H1 (cell line): Measurements from ENCODE around the gene FAM171A1. TPM values are rescaled to one million over a fixed set of nuclear protein-coding genes. Genes with fewer than 3 reads are reported as not detected.

Experiments
- polyA plus RNA-seq, 7 experiments: library from polyadenylated mRNA; depleted of rRNA in 3 of 7; stranded (reverse) in 5 of 7; unstranded in 2 of 7; fragments of >200 nt in 5 of 7; fragments of 200-250 nt in 2 of 7; gene quantifications; 1 replicate in 5 of 7; 2 replicates in 1 of 7; 4 replicates in 1 of 7; pipeline versions ENCODE4 v1.2.1 to v1.2.3, GENCODE V29; 2011 to 2013; ENCODE audit warnings: missing spikeins in 2 of 7, mixed read lengths in 2 of 7
- total RNA-seq: library from RNA; stranded (reverse); fragmentation: NEBNext Ultra II Directional; extraction: Animal tissue kit (Norgen Biotek cat#: 25700); gene quantifications from 2 replicates; pipeline ENCODE4 v1.2.1, GENCODE V29; 2021
- TF ChIP-seq, protein P1 (sequence below): fragments of 300-600 bp; sonication (generic); IDR thresholded peaks from 2 replicates; pipeline ENCODE4 v1.7.1; 2012; ENCODE audit warnings: low read length, moderate library complexity, mild to moderate bottlenecking, inconsistent platforms; ENCODE audit not compliant: insufficient replicate concordance

FAM171A1 gene
- total and polyA plus RNA-seq, 2 of the 8 experiments (the other 6 are each of a cell fraction or from before 2014, with no cell fraction given), result 26.6 to 42.1 TPM

DNA sequence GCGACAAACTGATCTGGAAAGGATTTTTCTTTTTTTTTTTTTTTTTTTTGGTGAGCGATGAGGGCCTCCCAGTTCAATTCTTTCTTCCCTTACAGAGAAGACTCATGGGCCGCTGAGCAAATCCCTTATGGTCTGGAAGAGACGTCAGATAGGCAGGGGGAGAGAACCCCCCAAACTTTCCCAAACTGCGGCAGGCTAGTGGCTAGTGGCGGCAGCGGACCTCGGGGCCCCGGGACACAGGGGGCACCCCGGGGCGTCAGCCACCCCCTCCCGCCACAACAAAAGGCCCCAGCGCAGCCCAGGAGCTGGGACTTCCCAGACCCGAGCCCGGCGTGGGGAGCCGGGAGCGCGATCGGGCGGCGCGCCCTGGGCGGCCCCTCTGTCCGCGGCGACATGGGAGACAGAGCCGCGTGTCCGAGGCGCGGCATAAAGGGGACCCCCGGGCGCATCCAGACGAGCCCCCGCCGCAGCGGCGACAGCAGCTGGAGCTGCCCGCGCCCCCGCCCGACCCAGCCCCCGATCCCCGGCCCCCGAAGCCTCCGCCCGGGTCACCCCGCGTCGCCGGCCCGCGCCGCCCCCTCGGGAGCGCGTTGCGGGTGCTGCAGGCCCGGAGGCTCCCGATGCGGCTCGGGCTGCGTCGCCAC lies 755 bp downstream of the FAM171A1 start (continued):
- TF ChIP-seq, protein P1, sequence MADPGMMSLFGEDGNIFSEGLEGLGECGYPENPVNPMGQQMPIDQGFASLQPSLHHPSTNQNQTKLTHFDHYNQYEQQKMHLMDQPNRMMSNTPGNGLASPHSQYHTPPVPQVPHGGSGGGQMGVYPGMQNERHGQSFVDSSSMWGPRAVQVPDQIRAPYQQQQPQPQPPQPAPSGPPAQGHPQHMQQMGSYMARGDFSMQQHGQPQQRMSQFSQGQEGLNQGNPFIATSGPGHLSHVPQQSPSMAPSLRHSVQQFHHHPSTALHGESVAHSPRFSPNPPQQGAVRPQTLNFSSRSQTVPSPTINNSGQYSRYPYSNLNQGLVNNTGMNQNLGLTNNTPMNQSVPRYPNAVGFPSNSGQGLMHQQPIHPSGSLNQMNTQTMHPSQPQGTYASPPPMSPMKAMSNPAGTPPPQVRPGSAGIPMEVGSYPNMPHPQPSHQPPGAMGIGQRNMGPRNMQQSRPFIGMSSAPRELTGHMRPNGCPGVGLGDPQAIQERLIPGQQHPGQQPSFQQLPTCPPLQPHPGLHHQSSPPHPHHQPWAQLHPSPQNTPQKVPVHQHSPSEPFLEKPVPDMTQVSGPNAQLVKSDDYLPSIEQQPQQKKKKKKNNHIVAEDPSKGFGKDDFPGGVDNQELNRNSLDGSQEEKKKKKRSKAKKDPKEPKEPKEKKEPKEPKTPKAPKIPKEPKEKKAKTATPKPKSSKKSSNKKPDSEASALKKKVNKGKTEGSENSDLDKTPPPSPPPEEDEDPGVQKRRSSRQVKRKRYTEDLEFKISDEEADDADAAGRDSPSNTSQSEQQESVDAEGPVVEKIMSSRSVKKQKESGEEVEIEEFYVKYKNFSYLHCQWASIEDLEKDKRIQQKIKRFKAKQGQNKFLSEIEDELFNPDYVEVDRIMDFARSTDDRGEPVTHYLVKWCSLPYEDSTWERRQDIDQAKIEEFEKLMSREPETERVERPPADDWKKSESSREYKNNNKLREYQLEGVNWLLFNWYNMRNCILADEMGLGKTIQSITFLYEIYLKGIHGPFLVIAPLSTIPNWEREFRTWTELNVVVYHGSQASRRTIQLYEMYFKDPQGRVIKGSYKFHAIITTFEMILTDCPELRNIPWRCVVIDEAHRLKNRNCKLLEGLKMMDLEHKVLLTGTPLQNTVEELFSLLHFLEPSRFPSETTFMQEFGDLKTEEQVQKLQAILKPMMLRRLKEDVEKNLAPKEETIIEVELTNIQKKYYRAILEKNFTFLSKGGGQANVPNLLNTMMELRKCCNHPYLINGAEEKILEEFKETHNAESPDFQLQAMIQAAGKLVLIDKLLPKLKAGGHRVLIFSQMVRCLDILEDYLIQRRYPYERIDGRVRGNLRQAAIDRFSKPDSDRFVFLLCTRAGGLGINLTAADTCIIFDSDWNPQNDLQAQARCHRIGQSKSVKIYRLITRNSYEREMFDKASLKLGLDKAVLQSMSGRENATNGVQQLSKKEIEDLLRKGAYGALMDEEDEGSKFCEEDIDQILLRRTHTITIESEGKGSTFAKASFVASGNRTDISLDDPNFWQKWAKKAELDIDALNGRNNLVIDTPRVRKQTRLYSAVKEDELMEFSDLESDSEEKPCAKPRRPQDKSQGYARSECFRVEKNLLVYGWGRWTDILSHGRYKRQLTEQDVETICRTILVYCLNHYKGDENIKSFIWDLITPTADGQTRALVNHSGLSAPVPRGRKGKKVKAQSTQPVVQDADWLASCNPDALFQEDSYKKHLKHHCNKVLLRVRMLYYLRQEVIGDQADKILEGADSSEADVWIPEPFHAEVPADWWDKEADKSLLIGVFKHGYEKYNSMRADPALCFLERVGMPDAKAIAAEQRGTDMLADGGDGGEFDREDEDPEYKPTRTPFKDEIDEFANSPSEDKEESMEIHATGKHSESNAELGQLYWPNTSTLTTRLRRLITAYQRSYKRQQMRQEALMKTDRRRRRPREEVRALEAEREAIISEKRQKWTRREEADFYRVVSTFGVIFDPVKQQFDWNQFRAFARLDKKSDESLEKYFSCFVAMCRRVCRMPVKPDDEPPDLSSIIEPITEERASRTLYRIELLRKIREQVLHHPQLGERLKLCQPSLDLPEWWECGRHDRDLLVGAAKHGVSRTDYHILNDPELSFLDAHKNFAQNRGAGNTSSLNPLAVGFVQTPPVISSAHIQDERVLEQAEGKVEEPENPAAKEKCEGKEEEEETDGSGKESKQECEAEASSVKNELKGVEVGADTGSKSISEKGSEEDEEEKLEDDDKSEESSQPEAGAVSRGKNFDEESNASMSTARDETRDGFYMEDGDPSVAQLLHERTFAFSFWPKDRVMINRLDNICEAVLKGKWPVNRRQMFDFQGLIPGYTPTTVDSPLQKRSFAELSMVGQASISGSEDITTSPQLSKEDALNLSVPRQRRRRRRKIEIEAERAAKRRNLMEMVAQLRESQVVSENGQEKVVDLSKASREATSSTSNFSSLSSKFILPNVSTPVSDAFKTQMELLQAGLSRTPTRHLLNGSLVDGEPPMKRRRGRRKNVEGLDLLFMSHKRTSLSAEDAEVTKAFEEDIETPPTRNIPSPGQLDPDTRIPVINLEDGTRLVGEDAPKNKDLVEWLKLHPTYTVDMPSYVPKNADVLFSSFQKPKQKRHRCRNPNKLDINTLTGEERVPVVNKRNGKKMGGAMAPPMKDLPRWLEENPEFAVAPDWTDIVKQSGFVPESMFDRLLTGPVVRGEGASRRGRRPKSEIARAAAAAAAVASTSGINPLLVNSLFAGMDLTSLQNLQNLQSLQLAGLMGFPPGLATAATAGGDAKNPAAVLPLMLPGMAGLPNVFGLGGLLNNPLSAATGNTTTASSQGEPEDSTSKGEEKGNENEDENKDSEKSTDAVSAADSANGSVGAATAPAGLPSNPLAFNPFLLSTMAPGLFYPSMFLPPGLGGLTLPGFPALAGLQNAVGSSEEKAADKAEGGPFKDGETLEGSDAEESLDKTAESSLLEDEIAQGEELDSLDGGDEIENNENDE, result no peak
